Measurements from ENCODE around the gene CFLAR. TPM values are rescaled to one million over a fixed set of nuclear protein-coding genes. Genes with fewer than 3 reads are reported as not detected.
A peak's percentile ranks its signal among the peaks of the same experiment; 100 is the strongest.
"Not testable (repeated sequence)": the region's sequence is repeated elsewhere in the genome, so short reads cannot be mapped to it uniquely, and the experiment has no call there.

CFLAR gene
- total RNA-seq, 1 donor from 2014 or later = 77.1 TPM

DNA sequence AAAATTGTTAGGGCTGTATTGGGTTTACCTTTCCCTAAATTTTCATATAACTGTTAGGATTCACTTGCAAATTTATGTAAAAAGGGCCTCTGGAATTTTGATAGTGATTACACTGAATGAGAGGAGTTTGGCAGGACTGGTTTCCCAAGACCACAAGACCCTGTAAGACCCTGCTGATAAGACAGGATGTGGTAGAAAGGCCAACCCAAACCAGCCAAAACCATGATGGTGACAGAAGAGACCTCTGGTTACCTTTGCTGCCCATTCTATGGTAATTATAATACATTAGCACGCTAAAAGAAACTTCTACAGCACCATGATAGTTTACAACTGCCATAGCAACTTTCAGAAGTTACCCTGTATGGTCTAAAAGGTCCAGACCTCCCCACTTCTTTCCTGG, 58.7 kb downstream of the CFLAR start:
- no peaks in the 10 kb centered on the region for H3K36me3 ChIP-seq (ENCODE audit: control insufficient read depth, insufficient read depth, low read length)
- no peak for FAIRE-seq

GRCh38 chr2:201176081-201176481, 60.1 kb downstream of the CFLAR start:
- DNase-seq (ENCODE audit: low read depth) = no peak
- H3K36me3 ChIP-seq (ENCODE audit: control insufficient read depth, insufficient read depth, low read length) = no peaks in the 10 kb centered on the region
- no peak overlapping the region for H3K4me3 ChIP-seq (ENCODE audit: low read depth, low read length)
- no peaks in the 10 kb centered on the region for H3K27me3 ChIP-seq (ENCODE audit: control insufficient read depth, insufficient read depth, low read length)
- TF ChIP-seq CTCF (IDR thresholded peaks at IDR 0.05; ENCODE audit: insufficient read depth, low read length, severe bottlenecking) = no peak
- FAIRE-seq = no peak

More for the DNA sequence above, 58.7 kb downstream of the CFLAR start:
- no peak for TF ChIP-seq CTCF (IDR thresholded peaks at IDR 0.05; ENCODE audit: insufficient read depth, low read length, severe bottlenecking)
- Histone ChIP-seq H3K4me3 (ENCODE audit: low read depth, low read length) (no peak overlapping the region), H3K27me3 (ENCODE audit: control insufficient read depth, insufficient read depth, low read length) (no peaks in the 10 kb centered on the region)
- no peak for DNase-seq (ENCODE audit: low read depth)

DNA sequence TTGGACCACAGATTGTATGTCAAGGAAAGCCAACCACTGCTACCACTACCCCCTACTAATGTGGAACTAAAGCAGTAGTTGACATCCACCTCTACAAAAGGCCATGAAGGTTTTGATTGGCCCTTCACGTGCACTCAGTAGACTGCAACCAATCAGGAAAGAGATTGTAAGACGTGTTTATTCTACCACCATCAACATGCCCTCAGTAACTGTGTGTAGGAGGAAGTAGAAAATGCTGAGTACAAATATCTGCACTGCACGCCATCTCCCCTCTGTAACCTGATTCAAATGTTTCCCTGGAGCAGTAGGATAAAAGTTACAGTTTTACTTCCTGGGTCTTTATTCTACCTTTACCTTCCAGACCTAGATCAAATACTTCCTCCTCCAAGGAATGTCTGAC, 64.0 kb downstream of the CFLAR start:
- H3K4me3 ChIP-seq (ENCODE audit: low read depth, low read length) = no peak overlapping the region
- no peaks in the 10 kb centered on the region for H3K27me3 ChIP-seq (ENCODE audit: control insufficient read depth, insufficient read depth, low read length)
- no peak for TF ChIP-seq CTCF (IDR thresholded peaks at IDR 0.05; ENCODE audit: insufficient read depth, low read length, severe bottlenecking)
- no peaks in the 10 kb centered on the region for H3K36me3 ChIP-seq (ENCODE audit: control insufficient read depth, insufficient read depth, low read length)
- DNase-seq (ENCODE audit: low read depth) (no peak), FAIRE-seq (no peak)

- Histone ChIP-seq H3K27me3 (ENCODE audit: control insufficient read depth, insufficient read depth, low read length) (no peaks in the 10 kb centered on the region), H3K36me3 (ENCODE audit: control insufficient read depth, insufficient read depth, low read length) (no peaks in the 10 kb centered on the region), H3K4me3 (ENCODE audit: low read depth, low read length) (peak within 1 kb of the TSS; percentile 48)
- no peak for FAIRE-seq
- DNase-seq (ENCODE audit: low read depth) = peak; percentile 94
- TF ChIP-seq CTCF (IDR thresholded peaks at IDR 0.05; ENCODE audit: insufficient read depth, low read length, severe bottlenecking) = peak; percentile 70
Observed at GRCh38 chr2:201182650-201183364, 66.8 kb downstream of the CFLAR start, which contains the start of gene CASP10. Gene CASP10 (plus strand): TSS chr2:201183141. CDS start chr2:201185778, 2,637 bp downstream.

- Histone ChIP-seq H3K36me3 (ENCODE audit: control insufficient read depth, insufficient read depth, low read length) (no peaks in the 10 kb centered on the region), H3K4me3 (ENCODE audit: low read depth, low read length) (peak overlapping the region; percentile 48), H3K27me3 (ENCODE audit: control insufficient read depth, insufficient read depth, low read length) (no peaks in the 10 kb centered on the region)
- DNase-seq (ENCODE audit: low read depth) (no peak), FAIRE-seq (no peak)
- TF ChIP-seq CTCF (IDR thresholded peaks at IDR 0.05; ENCODE audit: insufficient read depth, low read length, severe bottlenecking) = no peak
Observed at GRCh38 chr2:201183365-201183727, 67.4 kb downstream of the CFLAR start.

- FAIRE-seq; H3K36me3 ChIP-seq (ENCODE audit: control insufficient read depth, insufficient read depth, low read length); H3K27me3 ChIP-seq (ENCODE audit: control insufficient read depth, insufficient read depth, low read length): not testable (repeated sequence)
- H3K4me3 ChIP-seq (ENCODE audit: low read depth, low read length) = peak overlapping the region; percentile 48
- peak; percentile 24 for DNase-seq (ENCODE audit: low read depth)
Observed at GRCh38 chr2:201183835-201184234, 67.9 kb downstream of the CFLAR start.

- H3K4me3 ChIP-seq (ENCODE audit: low read depth, low read length) = peak overlapping the region; percentile 48
- DNase-seq (ENCODE audit: low read depth); FAIRE-seq; H3K36me3 ChIP-seq (ENCODE audit: control insufficient read depth, insufficient read depth, low read length); H3K27me3 ChIP-seq (ENCODE audit: control insufficient read depth, insufficient read depth, low read length): not testable (repeated sequence)
Observed at GRCh38 chr2:201184248-201184647, 68.3 kb downstream of the CFLAR start.
